Type B pancreatic cell (in vitro differentiated cells): ENCODE results near the gene RAP1GAP. TPM values are rescaled to one million over a fixed set of nuclear protein-coding genes. Genes with fewer than 3 reads are reported as not detected.
"Not testable (repeated sequence)": the region's sequence is repeated elsewhere in the genome, so short reads cannot be mapped to it uniquely, and the experiment has no call there.

ENCODE experiments used
- DNase-seq: peaks from one replicate; pipeline ENCODE4 v3.0.0; 2021; ENCODE audit warnings: mixed read lengths; ENCODE audit not compliant: unreplicated experiment; ENCODE audit errors: extremely low spot score
- H3K27ac Mint-ChIP-seq: 2 replicates; pipeline ENCODE4 v1.8.0; 2021; ENCODE audit warnings: mild to moderate bottlenecking, mixed read lengths
- H3K27me3 Mint-ChIP-seq: 2 replicates; pipeline ENCODE4 v1.8.0; 2021; ENCODE audit warnings: mixed read lengths
- H3K36me3 Mint-ChIP-seq: 2 replicates; pipeline ENCODE4 v1.8.0; 2021; ENCODE audit warnings: mixed read lengths
- H3K4me1 Mint-ChIP-seq: one replicate; pipeline ENCODE4 v1.8.0; 2021; ENCODE audit warnings: mixed read lengths; ENCODE audit not compliant: unreplicated experiment
- H3K4me3 Mint-ChIP-seq: 2 replicates; pipeline ENCODE4 v1.8.0; 2021; ENCODE audit warnings: mild to moderate bottlenecking, mixed read lengths
- H3K9me3 Mint-ChIP-seq: 2 replicates; pipeline ENCODE4 v1.8.0; 2021; ENCODE audit warnings: mixed read lengths
- total RNA-seq: library from RNA; stranded (reverse); gene quantifications from 2 replicates; pipeline ENCODE4 v1.2.1, GENCODE V29; 2021; ENCODE audit warnings: low replicate concordance
- TF ChIP-seq, protein P1 (sequence below): fragments of 200-600 bp; sonication (generic); conservative IDR thresholded peaks from 2 replicates; pipeline ENCODE4 v1.5.0; 2021; ENCODE audit warnings: antibody characterized with exemption, mild to moderate bottlenecking

Gene RAP1GAP
- total RNA-seq, 1 donor from 2014 or later = 18.5 TPM

- DNase-seq = no peak
- peaks cover 25% of the 10 kb centered on the region for H3K4me1 Mint-ChIP-seq
- no peaks in the 10 kb centered on the region for H3K9me3 Mint-ChIP-seq
- peaks cover 3% of the 10 kb centered on the region for H3K27me3 Mint-ChIP-seq
- no peak overlapping the region for H3K4me3 Mint-ChIP-seq
- H3K27ac Mint-ChIP-seq = no peak overlapping the region
- no peaks in the 10 kb centered on the region for H3K36me3 Mint-ChIP-seq
- TF ChIP-seq, protein P1, sequence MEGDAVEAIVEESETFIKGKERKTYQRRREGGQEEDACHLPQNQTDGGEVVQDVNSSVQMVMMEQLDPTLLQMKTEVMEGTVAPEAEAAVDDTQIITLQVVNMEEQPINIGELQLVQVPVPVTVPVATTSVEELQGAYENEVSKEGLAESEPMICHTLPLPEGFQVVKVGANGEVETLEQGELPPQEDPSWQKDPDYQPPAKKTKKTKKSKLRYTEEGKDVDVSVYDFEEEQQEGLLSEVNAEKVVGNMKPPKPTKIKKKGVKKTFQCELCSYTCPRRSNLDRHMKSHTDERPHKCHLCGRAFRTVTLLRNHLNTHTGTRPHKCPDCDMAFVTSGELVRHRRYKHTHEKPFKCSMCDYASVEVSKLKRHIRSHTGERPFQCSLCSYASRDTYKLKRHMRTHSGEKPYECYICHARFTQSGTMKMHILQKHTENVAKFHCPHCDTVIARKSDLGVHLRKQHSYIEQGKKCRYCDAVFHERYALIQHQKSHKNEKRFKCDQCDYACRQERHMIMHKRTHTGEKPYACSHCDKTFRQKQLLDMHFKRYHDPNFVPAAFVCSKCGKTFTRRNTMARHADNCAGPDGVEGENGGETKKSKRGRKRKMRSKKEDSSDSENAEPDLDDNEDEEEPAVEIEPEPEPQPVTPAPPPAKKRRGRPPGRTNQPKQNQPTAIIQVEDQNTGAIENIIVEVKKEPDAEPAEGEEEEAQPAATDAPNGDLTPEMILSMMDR = no peak
Observed at GRCh38 chr1:21636029-21636428, 33.1 kb downstream of the RAP1GAP start.

DNA sequence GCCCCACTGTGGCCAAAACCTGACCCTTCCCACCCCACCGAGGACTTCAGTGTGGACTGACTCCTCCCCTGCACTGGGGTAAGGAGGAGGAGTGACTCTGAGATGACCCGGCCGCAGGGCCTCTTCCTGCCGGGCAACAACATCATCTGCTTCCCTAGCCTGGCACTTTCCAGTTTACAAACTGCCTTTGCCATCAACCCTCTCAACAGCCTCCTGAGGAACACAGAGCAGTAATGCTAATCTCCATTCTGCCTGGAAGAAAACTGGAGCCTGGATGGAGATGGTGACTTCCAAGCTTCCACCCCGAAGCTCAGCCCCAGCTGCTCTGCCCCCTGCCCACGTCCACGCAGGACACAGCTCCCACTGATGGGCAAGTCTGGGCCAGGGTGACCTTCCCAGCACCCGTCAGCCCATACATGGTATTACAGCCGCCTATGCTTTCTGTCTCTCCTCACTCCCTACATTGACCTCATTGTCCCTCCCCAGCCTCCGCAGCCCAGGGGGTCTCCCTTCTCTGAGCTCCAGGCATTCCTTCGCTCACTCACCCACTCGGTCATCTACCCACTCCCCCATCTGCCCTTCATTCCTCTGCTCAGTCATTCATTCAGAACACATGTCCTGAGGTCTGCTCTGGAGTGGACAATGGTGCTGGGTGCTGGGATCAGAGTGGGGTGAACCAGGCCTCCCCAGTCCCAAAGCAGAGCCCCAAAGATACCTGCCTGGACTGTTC, 34.2 kb downstream of the RAP1GAP start:
- H3K27ac Mint-ChIP-seq = no peak overlapping the region
- TF ChIP-seq, protein P1 = no peak
- peaks cover 23% of the 10 kb centered on the region for H3K4me1 Mint-ChIP-seq

DNA sequence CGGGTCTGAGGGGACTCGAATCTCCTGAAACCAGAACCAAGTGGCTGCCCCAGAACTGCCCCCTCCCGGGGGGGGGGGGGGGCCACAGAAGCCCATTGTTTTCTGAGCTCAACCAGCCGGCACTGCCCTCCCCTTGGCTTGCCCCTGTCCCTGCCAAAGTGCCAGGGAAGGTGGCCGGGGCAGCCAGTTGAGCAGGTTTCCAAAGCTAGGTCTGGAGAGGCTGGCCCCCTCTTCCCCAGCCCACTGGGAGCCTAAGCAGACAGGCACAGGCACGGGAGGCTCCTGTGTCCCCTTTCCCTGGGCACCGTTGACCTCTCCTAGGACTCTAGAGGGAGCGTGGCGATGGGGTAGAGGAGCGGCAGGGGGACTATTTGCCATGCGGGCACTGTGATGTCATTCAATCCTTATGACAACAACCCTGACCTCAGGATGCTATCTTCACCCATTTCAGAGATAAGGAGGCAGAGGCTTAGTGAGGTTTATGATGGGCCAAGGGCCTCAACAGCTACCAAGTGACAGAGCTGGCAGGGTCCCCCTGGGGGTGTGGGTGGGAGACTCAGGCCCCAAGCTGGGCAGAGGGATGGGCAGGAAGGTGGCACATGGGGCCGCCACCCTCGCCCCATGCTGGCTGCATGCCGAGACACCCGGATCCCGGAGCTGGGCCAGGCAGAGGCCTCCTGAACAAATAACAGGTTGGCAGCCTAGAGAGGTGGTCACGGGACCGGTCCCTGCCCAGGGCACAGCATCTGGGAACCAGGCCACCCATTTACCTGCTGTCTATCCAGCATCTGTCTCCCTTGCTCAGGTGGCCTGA, 35.0 kb downstream of the RAP1GAP start:
- Mint-ChIP-seq H3K9me3 (no peaks in the 10 kb centered on the region), H3K27ac (no peak overlapping the region), H3K4me3 (no peak overlapping the region), H3K4me1 (peaks cover 19% of the 10 kb centered on the region), H3K36me3 (no peaks in the 10 kb centered on the region), H3K27me3 (peaks cover 3% of the 10 kb centered on the region)
- no peak for DNase-seq
- TF ChIP-seq, protein P1 = no peak

More for the DNA sequence above, 34.2 kb downstream of the RAP1GAP start:
- no peaks in the 10 kb centered on the region for H3K9me3 Mint-ChIP-seq
- H3K4me3 Mint-ChIP-seq = no peak overlapping the region
- peaks cover 3% of the 10 kb centered on the region for H3K27me3 Mint-ChIP-seq
- H3K36me3 Mint-ChIP-seq = no peaks in the 10 kb centered on the region
- DNase-seq = no peak

GRCh38 chr1:21633141-21633755, 35.9 kb downstream of the RAP1GAP start:
- no peak overlapping the region for H3K27ac Mint-ChIP-seq
- no peaks in the 10 kb centered on the region for H3K9me3 Mint-ChIP-seq
- no peak for DNase-seq
- H3K27me3 Mint-ChIP-seq = peaks cover 3% of the 10 kb centered on the region
- peaks cover 15% of the 10 kb centered on the region for H3K4me1 Mint-ChIP-seq
- H3K36me3 Mint-ChIP-seq = no peaks in the 10 kb centered on the region
- H3K4me3 Mint-ChIP-seq = no peak overlapping the region
- TF ChIP-seq, protein P1 = no peak

DNA sequence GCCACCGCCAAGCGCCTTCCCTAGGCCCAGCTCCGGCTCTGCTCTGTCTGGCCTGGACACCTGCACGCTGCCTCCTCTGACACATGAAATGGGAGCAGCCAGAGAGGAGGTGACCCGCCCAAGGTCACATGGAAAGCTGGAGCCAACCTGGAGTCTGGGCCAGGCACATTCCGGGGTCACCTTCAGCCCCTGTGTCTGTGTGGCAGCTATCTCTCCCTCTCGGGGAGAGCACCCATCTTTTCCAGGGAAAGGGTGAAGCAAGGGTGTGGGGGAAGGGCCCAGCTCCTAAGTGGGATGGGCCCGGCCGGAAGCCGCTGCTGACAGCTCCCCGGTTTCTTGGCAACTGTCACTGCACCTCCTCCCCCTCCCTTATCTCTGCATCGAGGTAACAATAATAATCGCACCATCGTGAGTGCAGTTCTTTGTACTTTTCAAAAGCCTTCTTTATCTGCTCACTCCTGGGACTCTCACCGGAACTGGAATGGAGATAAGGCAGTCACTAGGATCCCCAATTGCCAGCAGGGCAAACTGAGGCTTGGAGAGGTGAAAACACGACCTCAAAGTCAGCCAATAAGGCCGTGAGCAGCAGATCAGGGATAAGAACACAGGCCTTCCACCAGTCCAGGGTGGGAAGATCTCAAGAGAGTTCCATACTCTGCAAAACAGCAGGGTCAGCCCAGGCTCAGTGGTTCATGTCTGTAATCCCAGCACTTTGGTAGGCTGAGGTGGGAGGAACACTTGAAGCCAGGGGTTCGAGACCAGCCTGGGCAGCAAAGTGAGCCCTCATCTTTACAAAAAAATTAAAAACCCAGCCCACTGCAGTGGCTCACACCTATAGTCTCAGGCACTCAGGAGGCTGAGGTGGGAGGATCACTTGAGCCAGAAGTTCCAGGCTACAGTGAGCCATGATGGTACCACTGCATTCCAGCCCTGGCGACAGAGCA, 36.9 kb downstream of the RAP1GAP start:
- H3K27me3 Mint-ChIP-seq = peaks cover 3% of the 10 kb centered on the region
- H3K36me3 Mint-ChIP-seq = no peaks in the 10 kb centered on the region
- DNase-seq = no peak
- no peaks in the 10 kb centered on the region for H3K9me3 Mint-ChIP-seq
- H3K4me3 Mint-ChIP-seq = no peak overlapping the region
- TF ChIP-seq, protein P1 = no peak
- peaks cover 15% of the 10 kb centered on the region for H3K4me1 Mint-ChIP-seq
- H3K27ac Mint-ChIP-seq = no peak overlapping the region

DNA sequence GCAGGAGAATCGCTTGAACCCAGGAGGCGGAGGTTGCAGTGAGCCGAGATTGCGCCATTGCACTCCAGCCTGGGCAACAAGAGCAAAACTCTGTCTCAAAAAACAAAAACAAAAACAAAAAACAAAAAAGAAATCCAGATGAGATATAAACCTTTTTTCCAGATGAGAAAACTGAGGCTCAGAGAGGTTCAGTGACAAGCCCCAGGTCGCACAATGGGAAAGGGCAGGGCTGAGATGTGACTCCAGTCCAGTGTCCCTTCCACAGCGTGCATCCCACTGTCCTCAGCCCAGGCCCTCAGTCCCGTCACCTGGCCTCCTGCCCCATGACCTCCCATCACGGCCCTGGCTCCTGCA, 37.6 kb downstream of the RAP1GAP start:
- not testable (repeated sequence) for H3K27ac Mint-ChIP-seq, H3K36me3 Mint-ChIP-seq, H3K9me3 Mint-ChIP-seq, DNase-seq, H3K27me3 Mint-ChIP-seq, H3K4me3 Mint-ChIP-seq
- peaks cover 15% of the 10 kb centered on the region for H3K4me1 Mint-ChIP-seq
